Endothelial cell of umbilical vein (primary cell): ENCODE results near the gene SKAP1. TPM values are rescaled to one million over a fixed set of nuclear protein-coding genes. Genes with fewer than 3 reads are reported as not detected.

Experiments used
- BruUV-seq: library from RNA; stranded (reverse); fragments of 400-500 nt; replicated peaks from 2 replicates; lab custom pipeline; 2021; lab: Mats Ljungman, UMichigan
- CTCF ChIA-PET: fragments of 300-600, 350-600 bp; sonication (Branson Sonifier 250); formaldehyde crosslinking; loops from one replicate; lab custom pipeline; 2021; ENCODE audit warnings: antibody characterized with exemption, inconsistent platforms; lab: Charles Lee
- POLR2A ChIA-PET: fragments of 300-600, 350-600 bp; sonication (Branson Sonifier 250); formaldehyde crosslinking; loops from one replicate; lab custom pipeline; 2021; ENCODE audit warnings: antibody characterized with exemption, inconsistent platforms; lab: Charles Lee
- DNase-seq: peaks from one replicate; pipeline ENCODE4 v3.0.0-alpha.2; 2011; ENCODE audit warnings: low read depth, low spot score
- FAIRE-seq: peaks from 2 replicates; lab custom pipeline; 2011; peaks lifted over from hg19 to GRCh38; lab: Jason Lieb, UNC
- H2AFZ ChIP-seq: 2 replicates; pipeline ENCODE4 v1.6.0; 2012; ENCODE audit warnings: low read depth, low read length, control low read depth, inconsistent platforms
- H3K27ac ChIP-seq: 2 replicates; pipeline ENCODE4 v1.5.1; 2011; ENCODE audit warnings: low read depth, mild to moderate bottlenecking, control low read depth, low read length, moderate library complexity; ENCODE audit not compliant: insufficient read depth
- H3K27me3 ChIP-seq, 2 experiments: 2 replicates each; pipeline versions ENCODE4 v1.6.0 to v1.6.1; 2011; ENCODE audit warnings: low read length in 2 of 2, mixed read lengths in 1 of 2; ENCODE audit not compliant: control insufficient read depth in 2 of 2, insufficient read depth in 2 of 2
- H3K36me3 ChIP-seq, 2 experiments: 2 replicates in 1 of 2; 3 replicates in 1 of 2; pipeline ENCODE4 v1.5.1; 2011; ENCODE audit warnings: low read length in 2 of 2, mild to moderate bottlenecking in 1 of 2, moderate library complexity in 1 of 2; ENCODE audit not compliant: control insufficient read depth in 2 of 2, insufficient read depth in 2 of 2; ENCODE audit errors: extremely low read depth in 1 of 2
- H3K4me1 ChIP-seq: 3 replicates; pipeline ENCODE4 v1.5.1; 2011; ENCODE audit warnings: mild to moderate bottlenecking, low read length; ENCODE audit not compliant: control insufficient read depth, insufficient read depth; ENCODE audit errors: extremely low read depth
- H3K4me2 ChIP-seq: 2 replicates; pipeline ENCODE4 v1.6.1; 2011; ENCODE audit warnings: low read length, control low read depth, mixed read lengths; ENCODE audit not compliant: insufficient read depth
- H3K4me3 ChIP-seq, 3 experiments: fragments of 200-600 bp in 1 of 3; sonication (generic), shearing (Covaris generic) in 1 of 3; replicated peaks in 1 of 3; 2 replicates each; pipeline ENCODE4 v1.5.1; 2011 to 2016; ENCODE audit warnings: control low read depth in 3 of 3, low read length in 3 of 3, mild to moderate bottlenecking in 2 of 3, inconsistent platforms in 1 of 3, low read depth in 1 of 3, moderate library complexity in 1 of 3; ENCODE audit not compliant: insufficient read depth in 1 of 3
- H3K79me2 ChIP-seq: 2 replicates; pipeline ENCODE4 v1.6.0; 2012; ENCODE audit warnings: low read length, inconsistent platforms; ENCODE audit not compliant: control insufficient read depth, insufficient read depth
- H3K9ac ChIP-seq: replicated peaks from 2 replicates; pipeline ENCODE3; 2011; ENCODE audit warnings: low read length, control low read depth; ENCODE audit not compliant: insufficient read depth; ENCODE audit errors: extremely low read depth
- H3K9me1 ChIP-seq: replicated peaks from 3 replicates; pipeline ENCODE4 v1.6.0; 2011; ENCODE audit warnings: mild to moderate bottlenecking, low read length; ENCODE audit not compliant: control insufficient read depth, insufficient read depth; ENCODE audit errors: extremely low read depth
- H3K9me3 ChIP-seq: replicated peaks from 2 replicates; pipeline ENCODE4 v1.5.1; 2012; ENCODE audit warnings: low read length, inconsistent platforms; ENCODE audit not compliant: control insufficient read depth, insufficient read depth
- H4K20me1 ChIP-seq: replicated peaks from 2 replicates; pipeline ENCODE3; 2011; ENCODE audit warnings: mild to moderate bottlenecking, low read length; ENCODE audit not compliant: control insufficient read depth, insufficient read depth; ENCODE audit errors: extremely low read depth
- CTCF ChIP-seq, 2 donors: IDR thresholded peaks; 1 replicate in 1 of 2; 2 replicates in 1 of 2; pipeline ENCODE4 v1.5.1; 2011; ENCODE audit warnings: low read length in 2 of 2, mild to moderate bottlenecking in 2 of 2, moderate library complexity in 2 of 2, control low read depth in 1 of 2, inconsistent platforms in 1 of 2, low read depth in 1 of 2; ENCODE audit not compliant: insufficient read depth in 1 of 2; ENCODE audit errors: extremely low read depth in 1 of 2
- EZH2 ChIP-seq: IDR thresholded peaks from 2 replicates; pipeline ENCODE4 v1.6.1; 2012; ENCODE audit warnings: borderline replicate concordance, low read depth, mild to moderate bottlenecking, moderate library complexity, low read length, inconsistent platforms; ENCODE audit not compliant: severe bottlenecking
- FOS ChIP-seq: IDR thresholded peaks from 2 replicates; pipeline ENCODE4 v1.6.1; 2011; ENCODE audit warnings: mild to moderate bottlenecking, low read length, moderate library complexity, borderline replicate concordance; ENCODE audit not compliant: insufficient read depth
- MYC ChIP-seq: IDR thresholded peaks from one replicate; pipeline ENCODE4 v1.6.1; 2011; ENCODE audit warnings: mild to moderate bottlenecking, low read depth, low read length
- dilution Hi-C: fragments of 300-500 bp; cut with MboI; formaldehyde crosslinking; loops from one replicate; pipeline ENCODE4 v1.15.0; 2019; ENCODE audit warnings: low sequenced_read_pairs; ENCODE audit not compliant: extremely low pct_ligation_motif_present
- intact Hi-C: fragments of 100-400 bp; cut with micrococcal nuclease; formaldehyde crosslinking; loops from one replicate; pipeline ENCODE4 v1.10.0; 2022
- polyA plus RNA-seq, 4 experiments: library from polyadenylated mRNA; depleted of rRNA in 3 of 4; stranded (reverse) in 3 of 4; unstranded in 1 of 4; fragments of >200 nt; gene quantifications; 2 replicates each; pipeline versions ENCODE4 v1.2.1 to v1.2.3, GENCODE V29; 2011 to 2012; ENCODE audit warnings: missing spikeins in 1 of 4
- total RNA-seq: library from RNA; stranded (reverse); gene quantifications from 2 replicates; pipeline ENCODE4 v1.2.3, GENCODE V29; 2021

SKAP1 gene
- total and polyA plus RNA-seq, 2 donors (not counting 3 experiments of a cell fraction or from before 2014, with no cell fraction given), result 0.75 TPM; not detected in 1

DNA sequence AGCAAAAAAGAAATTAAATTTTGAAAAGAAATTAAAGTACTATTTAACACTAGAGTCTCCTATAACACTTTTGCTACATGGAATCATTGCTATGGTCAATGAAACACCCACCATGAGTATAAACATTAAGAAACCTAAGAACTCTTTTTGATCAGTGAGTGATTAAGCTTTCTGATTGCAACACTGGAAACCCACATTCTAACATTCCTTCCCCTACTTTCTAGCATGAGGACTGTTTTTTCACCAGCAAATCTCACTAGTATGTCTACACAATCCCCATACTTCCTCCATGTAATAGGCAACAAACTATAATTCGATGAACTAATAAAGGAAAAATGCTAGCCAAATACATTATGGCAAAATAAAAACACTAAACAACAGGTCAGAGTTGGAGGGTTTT lies 54.7 kb downstream of the SKAP1 start:
- H3K4me2 ChIP-seq, result no peak overlapping the region
- H3K36me3 ChIP-seq, result no peaks in the 10 kb centered on the region
- H3K79me2 ChIP-seq, result no peaks in the 10 kb centered on the region
- no peak overlapping the region for H3K4me3 ChIP-seq
- H3K27me3 ChIP-seq, result peaks cover 47 to 60% of the 10 kb centered on the region in 2 experiments
- no TSS peak for BruUV-seq
- H3K27ac ChIP-seq, result no peak overlapping the region
- ChIA-PET POLR2A (no interaction called here), CTCF (interaction anchor here (0.5 to 2.6 kb wide), 20 partner anchors 12 to 350 kb away, joined by 3 to 22 read pairs (median 4); no protein-coding TSS in a partner anchor)
- no peaks in the 10 kb centered on the region for H3K9me3 ChIP-seq
- no peak for FAIRE-seq
- no peaks in the 10 kb centered on the region for H3K9me1 ChIP-seq
- no peak overlapping the region for H2AFZ ChIP-seq
- H3K4me1 ChIP-seq, result no peaks in the 10 kb centered on the region
- TF ChIP-seq EZH2 (peak; percentile 42), MYC (no peak)
- no peak for DNase-seq
- H4K20me1 ChIP-seq, result no peaks in the 10 kb centered on the region
- dilution Hi-C loops, result no loop called here
- intact Hi-C loops, result no loop called here
- no peak overlapping the region for H3K9ac ChIP-seq

- intact Hi-C loops, result loop anchor here (1.0 kb wide), 3 partner anchors 111 to 349 kb away; no protein-coding TSS in a partner anchor
- CTCF ChIA-PET, result interaction anchor here (0.5 to 2.6 kb wide), 19 partner anchors 11 to 349 kb away, joined by 3 to 22 read pairs (median 4); no protein-coding TSS in a partner anchor
- peak; percentile 26 for DNase-seq
- no peak for FAIRE-seq
- H4K20me1 ChIP-seq, result no peaks in the 10 kb centered on the region
- H3K4me3 ChIP-seq, result no peak overlapping the region
- peaks cover 45 to 62% of the 10 kb centered on the region in 2 experiments for H3K27me3 ChIP-seq
- H3K9me1 ChIP-seq, result no peaks in the 10 kb centered on the region
- no peaks in the 10 kb centered on the region for H3K36me3 ChIP-seq
- H3K9ac ChIP-seq, result no peak overlapping the region
- no peaks in the 10 kb centered on the region for H3K9me3 ChIP-seq
- H3K4me1 ChIP-seq, result no peaks in the 10 kb centered on the region
- POLR2A ChIA-PET, result no interaction called here
- dilution Hi-C loops, result no loop called here
- TF ChIP-seq FOS, result no peak
- no peak for TF ChIP-seq EZH2
- TF ChIP-seq CTCF (IDR thresholded peaks at IDR 0.05; ENCODE audit: extremely low read depth in 1 of 2, insufficient read depth in 1 of 2, low read depth in 1 of 2, low read length in 2 of 2), result peak; percentile 64 to 65
- H3K27ac ChIP-seq, result no peak overlapping the region
- no peak overlapping the region for H3K4me2 ChIP-seq
- H3K79me2 ChIP-seq, result no peaks in the 10 kb centered on the region
- H2AFZ ChIP-seq, result no peak overlapping the region
- no TSS peak for BruUV-seq
Observed at GRCh38 chr17:48374650-48375230, 55.3 kb downstream of the SKAP1 start.
